K562 (cell line): ENCODE measurements around the gene ARHGAP4. TPM values are rescaled to one million over a fixed set of nuclear protein-coding genes. Genes with fewer than 3 reads are reported as not detected.
A peak's percentile ranks its signal among the peaks of the same experiment; 100 is the strongest.

ENCODE experiments used
- CBFA2T2 ChIP-seq: fragments of 450-650 bp; conservative IDR thresholded peaks from 2 replicates; pipeline ENCODE4 v1.6.1; 2017; ENCODE audit warnings: mild to moderate bottlenecking
- CEBPZ ChIP-seq: fragments of 150-350 bp; IDR thresholded peaks from 2 replicates; pipeline ENCODE4 v1.6.1; 2014; ENCODE audit warnings: low read depth, mild to moderate bottlenecking, low read length, borderline replicate concordance
- EHMT2 ChIP-seq: fragments of 450-650 bp; IDR thresholded peaks from 2 replicates; pipeline ENCODE4 v1.6.1; 2018; ENCODE audit warnings: antibody characterized with exemption
- ETV5 ChIP-seq: sonication (generic); formaldehyde crosslinking; IDR thresholded peaks from 2 replicates; pipeline ENCODE4 v1.4.0; 2020; ENCODE audit warnings: low read depth, mild to moderate bottlenecking, missing genetic modification reagents
- EWSR1 ChIP-seq: fragments of 450-650 bp; IDR thresholded peaks from 2 replicates; pipeline ENCODE4 v1.6.1; 2018; ENCODE audit warnings: borderline replicate concordance, mild to moderate bottlenecking, low read depth, moderate library complexity; ENCODE audit not compliant: partially characterized antibody
- HDAC2 ChIP-seq: fragments of 450-650 bp; IDR thresholded peaks from 2 replicates; pipeline ENCODE4 v1.6.1; 2016; ENCODE audit warnings: mild to moderate bottlenecking
- MCM3 ChIP-seq: fragments of 450-650 bp; IDR thresholded peaks from 2 replicates; pipeline ENCODE4 v1.6.1; 2016
- MTA3 ChIP-seq: fragments of 450-650 bp; formaldehyde crosslinking; IDR thresholded peaks from 2 replicates; pipeline ENCODE4 v1.6.1; 2017; ENCODE audit warnings: mild to moderate bottlenecking, borderline replicate concordance
- PRMT5 ChIP-seq: sonication (generic); formaldehyde crosslinking; IDR thresholded peaks from 2 replicates; pipeline ENCODE4 v1.5.0; 2020; ENCODE audit warnings: missing genetic modification reagents
- PTBP1 ChIP-seq: fragments of 200-400 bp; formaldehyde crosslinking; IDR thresholded peaks from 2 replicates; pipeline ENCODE4 v1.6.1; 2017; ENCODE audit warnings: low read depth, low read length
- RBM22 ChIP-seq: fragments of 200-400 bp; formaldehyde crosslinking; IDR thresholded peaks from 2 replicates; pipeline ENCODE4 v1.6.1; 2018; ENCODE audit warnings: low read length, low read depth; ENCODE audit not compliant: poor library complexity, severe bottlenecking
- SREBF1 ChIP-seq: fragments of 150-350 bp; IDR thresholded peaks from 2 replicates; pipeline ENCODE4 v1.6.1; 2014; ENCODE audit warnings: antibody characterized with exemption, low read depth, low read length, borderline replicate concordance
- TRIM24 ChIP-seq, 2 experiments: fragments of 450-650 bp; IDR thresholded peaks; 2 replicates each; pipeline ENCODE4 v1.6.1; 2016
- XRCC4 ChIP-seq: IDR thresholded peaks from one replicate; pipeline ENCODE4 v1.6.1; 2011; ENCODE audit not compliant: insufficient read depth, insufficient read length; ENCODE audit errors: extremely low read depth
- XRCC5 ChIP-seq: fragments of 200-400 bp; formaldehyde crosslinking; IDR thresholded peaks from 2 replicates; pipeline ENCODE4 v1.6.1; 2017; ENCODE audit warnings: low read depth, mild to moderate bottlenecking, low read length
- ZBTB11 ChIP-seq, 3 experiments: fragments of 200-800 bp in 1 of 3; fragments of 250-450 bp in 1 of 3; fragments of 450-650 bp in 1 of 3; sonication (Bioruptor Pico) in 1 of 3; sonication (Bioruptor generic) in 1 of 3; formaldehyde crosslinking in 1 of 3; IDR thresholded peaks; 2 replicates each; pipeline versions ENCODE4 v1.6.1 to v1.8.0; 2016 to 2022; ENCODE audit warnings: mild to moderate bottlenecking in 2 of 3, missing genetic modification characterization in 2 of 3, missing compliant biosample characterization in 1 of 3, moderate library complexity in 1 of 3
- ZNF668 ChIP-seq: fragments of 250-450 bp; sonication (Bioruptor Pico); IDR thresholded peaks from 2 replicates; pipeline ENCODE4 v1.8.0; 2022; ENCODE audit warnings: mild to moderate bottlenecking, inconsistent platforms
- polyA plus RNA-seq, 8 experiments: library from polyadenylated mRNA; depleted of rRNA in 4 of 8; stranded (reverse) in 5 of 8; unstranded in 3 of 8; fragments of >200 nt; fragmentation: Nextera tagmentation in 2 of 8; fragmentation: Illumina TruSeq in 1 of 8; extraction: Ambion mirVana in 2 of 8; extraction: Trizol in 1 of 8; gene quantifications; 2 replicates each; pipeline versions ENCODE4 v1.2.1 to v1.2.3, GENCODE V29; 2011 to 2014; ENCODE audit warnings: inconsistent platforms in 1 of 8, missing spikeins in 1 of 8
- total RNA-seq, 7 experiments: library from RNA; depleted of rRNA in 6 of 7; stranded (reverse); fragments of >200 nt in 6 of 7; fragmentation: Illumina TruSeq in 2 of 7; extraction: Trizol in 2 of 7; gene quantifications; 2 replicates each; pipeline versions ENCODE4 v1.2.1 to v1.2.3, GENCODE V29; 2011 to 2021; ENCODE audit warnings: low replicate concordance in 1 of 7

ARHGAP4 gene
- total and polyA plus RNA-seq, 9 of the 15 experiments (the other 6 are each of a cell fraction or from before 2014, with no cell fraction given) = 0.30 to 81.8 (median 13.5) TPM

GRCh38 chrX:153875391-153876111 lies 50.5 kb downstream of the ARHGAP4 start (continued):
- peak in 1 of 3 experiments; percentile 50; a peak in 1 of 6 replicates for TF ChIP-seq ZBTB11 (CRISPR knock-in tag; IDR thresholded peaks at IDR 0.05)
- no peak for TF ChIP-seq XRCC4
- TF ChIP-seq CEBPZ = no peak
- peak; percentile 100 for TF ChIP-seq EHMT2
- no peak for TF ChIP-seq ZNF668 (CRISPR knock-in tag)
- peak; percentile 89; the same call in 1 of the 2 replicates for TF ChIP-seq SREBF1
- TF ChIP-seq RBM22 = no peak
- no peak for TF ChIP-seq MCM3
- no peak for TF ChIP-seq CBFA2T2
- TF ChIP-seq PRMT5 (CRISPR knock-in tag) = peak; percentile 99
- TF ChIP-seq TRIM24 (IDR thresholded peaks at IDR 0.05) = no peak
- TF ChIP-seq MTA3 = no peak
- TF ChIP-seq HDAC2 = peak; percentile 86
- TF ChIP-seq EWSR1 = no peak
- 0 out of 2 replicates have a peak, but pooled peaks have one; percentile 56 for TF ChIP-seq XRCC5
- peak; percentile 97 for TF ChIP-seq ETV5 (CRISPR knock-in tag)
- TF ChIP-seq PTBP1 = no peak
